HG03175 (cell line): ENCODE data around the gene FAM170B.

ENCODE experiments used
- ATAC-seq: cut with Tn5 transposase; IDR thresholded peaks from one replicate; pipeline ENCODE4 v1.9.1; 2021; ENCODE audit warnings: mild to moderate bottlenecking, moderate library complexity; ENCODE audit not compliant: unreplicated experiment

The FAM170B gene

DNA sequence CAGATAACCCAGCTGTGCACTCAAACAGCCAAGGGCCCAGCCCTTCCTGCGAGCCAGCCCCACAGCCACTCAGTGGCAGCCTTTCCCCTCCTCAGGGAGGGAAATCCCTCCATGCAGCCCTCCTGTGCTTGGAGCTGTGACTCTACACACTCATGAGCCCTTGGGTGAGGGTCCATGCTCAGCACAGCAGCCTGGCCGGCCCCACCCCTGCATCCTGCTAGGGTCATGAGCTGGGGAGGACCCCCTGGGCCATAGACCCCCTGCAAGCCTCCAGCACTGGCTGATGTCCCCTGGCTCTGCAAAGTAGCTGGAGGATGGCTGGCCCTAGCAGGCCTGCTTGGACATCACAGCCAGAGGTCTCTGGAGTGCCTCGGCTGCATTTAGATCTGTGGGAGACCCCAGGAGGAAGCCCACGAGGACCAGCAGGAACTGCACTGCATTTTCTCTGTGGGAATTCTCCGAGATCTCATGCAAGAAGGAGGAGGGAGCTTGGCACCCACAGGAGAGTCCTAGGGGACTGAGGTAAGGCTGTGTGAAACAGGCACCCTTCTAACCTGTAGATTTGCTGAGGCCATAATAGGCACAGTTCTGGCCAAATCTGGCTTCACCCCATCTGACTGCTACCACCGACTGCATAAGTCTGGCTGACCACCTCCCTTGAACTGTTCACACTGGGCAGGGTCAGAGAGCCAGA is 37.0 kb upstream of the FAM170B start:
- ATAC-seq, result no peak

- ATAC-seq, result no peak
Observed at GRCh38 chr10:49169776-49170175, 36.0 kb upstream of the FAM170B start.

GRCh38 chr10:49168831-49169500 is 35.1 kb upstream of the FAM170B start:
- ATAC-seq, result no peak

DNA sequence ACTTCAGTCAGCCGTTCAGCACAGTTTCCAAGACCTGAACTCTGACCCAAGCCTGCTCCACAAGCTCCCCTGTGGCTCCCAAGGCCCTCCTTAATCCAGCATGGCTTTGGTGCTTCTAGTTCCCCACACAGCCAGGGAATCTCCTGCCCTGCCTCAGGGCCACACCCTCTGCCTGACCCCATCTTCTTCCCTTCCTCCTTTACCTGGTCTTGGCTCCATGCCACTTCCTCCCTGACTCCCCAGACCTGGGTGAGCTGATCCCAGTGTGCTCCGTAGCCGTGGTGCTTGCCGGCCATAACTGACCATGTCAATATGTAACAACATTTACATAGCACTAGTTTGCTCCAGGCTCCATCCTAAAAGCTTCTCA is 34.3 kb upstream of the FAM170B start:
- no peak for ATAC-seq

DNA sequence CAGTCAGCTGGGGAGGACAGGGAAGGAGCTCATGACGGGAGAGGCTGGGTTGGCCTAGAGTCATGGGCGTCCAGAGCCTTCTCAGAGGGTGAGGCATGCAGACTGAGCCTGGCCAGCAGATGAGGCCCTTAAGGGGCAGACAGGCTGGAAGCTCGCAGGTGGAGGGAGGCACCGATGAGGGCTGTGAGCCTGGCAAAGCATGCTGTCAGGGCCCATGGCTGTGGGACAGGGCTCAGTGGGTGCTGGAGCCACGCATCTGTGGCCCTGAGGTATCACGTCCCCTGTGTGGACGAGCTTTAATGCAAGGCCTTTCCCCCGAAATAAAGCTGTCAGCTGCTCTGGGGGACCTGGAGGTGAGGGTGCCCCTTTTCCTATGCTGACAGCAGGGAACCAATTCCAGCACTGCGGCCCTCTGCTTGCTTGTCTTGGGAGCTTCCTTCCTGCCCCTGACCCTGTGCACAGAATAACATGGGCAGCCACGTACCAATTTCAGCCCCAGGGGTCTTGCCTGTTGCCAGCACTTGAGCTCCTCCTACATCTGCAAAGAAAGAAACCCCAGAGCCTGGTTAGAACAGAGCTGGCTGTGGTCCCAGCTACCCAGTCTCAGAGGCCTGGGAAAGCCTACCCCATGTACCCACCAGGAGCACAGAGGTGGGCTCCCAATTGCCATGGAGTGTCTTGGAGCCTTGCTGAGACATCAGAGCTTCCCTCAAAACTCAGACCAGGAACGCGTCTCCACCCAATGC is 33.8 kb upstream of the FAM170B start:
- ATAC-seq, result no peak

DNA sequence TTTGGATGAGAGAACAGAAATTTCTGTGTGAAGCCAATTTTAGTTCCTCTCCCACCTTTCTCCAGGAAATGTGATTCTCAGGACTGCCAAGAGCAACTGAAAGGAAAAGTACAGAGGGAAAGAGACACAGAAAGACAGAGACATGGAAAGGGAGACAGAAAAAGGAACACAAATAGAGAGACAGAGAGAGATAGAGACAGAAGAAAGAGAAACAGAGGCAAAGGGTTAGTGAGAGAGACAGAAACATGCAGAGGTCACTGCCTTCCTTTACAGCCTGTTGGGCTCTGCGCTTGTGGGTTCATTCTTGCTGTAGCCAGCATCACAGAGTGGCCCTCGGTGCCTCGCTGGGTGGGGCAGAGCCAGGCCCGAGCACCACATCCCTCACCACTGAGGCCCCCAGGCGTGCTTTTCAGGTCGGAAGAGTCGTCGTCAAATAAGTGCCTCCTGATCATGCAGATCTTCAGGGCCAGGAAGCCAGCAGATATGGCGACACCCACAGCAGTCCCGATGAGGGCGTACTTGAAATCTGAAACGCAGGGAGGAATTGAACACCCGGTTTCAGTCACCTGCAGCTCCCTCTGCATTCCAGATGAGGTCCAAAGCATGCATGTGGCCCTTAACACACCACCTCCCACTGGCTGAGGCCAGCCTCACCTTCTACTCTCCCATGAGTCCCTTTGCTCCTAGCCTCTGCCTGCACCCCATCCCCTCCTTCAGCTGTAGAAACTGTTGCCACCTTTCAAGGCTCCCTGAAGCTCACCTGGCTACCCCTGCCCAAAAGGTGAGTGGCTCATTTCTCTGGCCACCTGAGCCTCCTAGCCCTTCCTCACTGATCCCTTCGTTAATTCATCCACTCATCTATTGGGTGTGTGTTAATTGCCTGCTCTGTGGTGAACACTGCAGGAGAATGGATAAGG is 32.9 kb upstream of the FAM170B start:
- no peak for ATAC-seq

DNA sequence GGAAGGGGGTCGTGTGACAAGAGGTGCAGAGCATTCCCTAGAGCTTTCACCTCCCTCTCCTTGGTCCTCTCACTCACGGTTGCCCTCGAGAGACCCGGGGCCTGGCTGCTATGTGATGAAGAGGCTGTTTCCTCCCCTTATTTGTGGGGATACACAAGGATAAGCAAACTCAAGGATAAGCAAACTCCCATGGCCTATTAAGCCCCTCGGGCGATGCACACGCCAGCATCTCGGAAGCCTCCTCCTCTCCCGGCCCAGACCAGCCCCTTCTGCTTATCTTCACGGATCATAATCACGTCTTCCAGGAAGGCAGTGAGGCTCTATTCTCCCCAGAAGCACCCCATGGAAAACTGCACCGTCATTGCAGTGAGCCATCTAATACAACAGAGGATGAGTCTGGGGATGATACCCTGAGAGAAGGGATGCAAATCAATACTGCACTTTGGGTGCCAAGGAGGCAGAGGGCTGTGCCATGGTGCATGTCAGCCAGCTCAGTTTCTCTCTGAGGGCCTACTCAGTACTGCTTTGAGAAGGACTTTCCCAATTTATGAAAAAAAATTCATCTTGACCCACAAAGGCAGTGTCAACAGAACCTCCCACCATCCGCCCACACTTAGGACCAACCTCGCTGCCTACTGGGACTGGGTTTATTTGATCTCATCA is 32.1 kb upstream of the FAM170B start:
- no peak for ATAC-seq

DNA sequence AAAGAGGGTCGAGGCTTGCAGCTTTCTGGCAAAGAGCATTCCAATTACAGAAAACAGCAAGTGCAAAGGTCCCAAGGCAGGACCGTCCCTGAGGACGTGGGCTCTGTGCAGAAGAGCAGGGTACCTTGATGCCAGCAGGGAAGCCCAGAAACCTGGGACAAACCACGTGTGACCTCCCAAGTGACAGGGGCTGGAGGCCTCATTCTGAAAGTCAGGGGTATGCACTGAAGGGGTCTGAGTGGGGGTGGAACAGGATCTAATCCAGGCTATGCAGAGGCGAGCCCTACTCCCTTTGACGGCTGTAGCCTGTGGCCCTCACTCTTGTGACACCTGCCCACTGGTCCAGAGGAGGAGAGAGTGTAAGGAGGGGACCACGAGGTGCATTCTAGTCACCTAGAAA is 31.4 kb upstream of the FAM170B start:
- no peak for ATAC-seq

DNA sequence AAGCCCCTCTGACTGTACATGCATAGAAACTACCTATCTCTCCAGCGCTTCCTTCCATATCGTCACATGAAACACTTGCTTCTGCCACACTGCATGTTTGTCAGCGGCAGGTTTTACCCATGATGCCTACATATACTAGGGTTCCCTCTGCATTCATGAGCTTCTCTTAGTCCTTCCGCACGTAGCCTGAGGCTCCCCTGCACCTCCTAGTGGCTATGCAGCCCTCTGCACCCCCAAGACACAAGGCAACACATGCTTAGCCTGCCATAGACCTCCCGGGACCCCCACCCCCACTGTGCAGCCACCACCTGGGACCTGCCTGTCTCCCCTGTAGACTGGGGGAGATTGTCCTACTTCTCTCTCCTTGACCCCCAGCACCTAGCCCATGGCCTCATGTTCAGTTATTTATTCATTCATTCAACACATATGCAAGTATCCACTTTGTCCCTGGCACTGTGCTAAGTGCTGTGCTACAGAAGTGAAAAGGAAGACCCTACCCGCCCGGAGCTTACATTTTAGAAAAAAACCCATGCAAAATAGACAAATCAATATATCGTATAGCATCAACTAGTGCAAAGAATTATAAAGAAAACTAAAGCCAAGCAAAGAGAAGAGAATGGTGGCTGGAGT is 30.9 kb upstream of the FAM170B start:
- peak; percentile 85 for ATAC-seq

DNA sequence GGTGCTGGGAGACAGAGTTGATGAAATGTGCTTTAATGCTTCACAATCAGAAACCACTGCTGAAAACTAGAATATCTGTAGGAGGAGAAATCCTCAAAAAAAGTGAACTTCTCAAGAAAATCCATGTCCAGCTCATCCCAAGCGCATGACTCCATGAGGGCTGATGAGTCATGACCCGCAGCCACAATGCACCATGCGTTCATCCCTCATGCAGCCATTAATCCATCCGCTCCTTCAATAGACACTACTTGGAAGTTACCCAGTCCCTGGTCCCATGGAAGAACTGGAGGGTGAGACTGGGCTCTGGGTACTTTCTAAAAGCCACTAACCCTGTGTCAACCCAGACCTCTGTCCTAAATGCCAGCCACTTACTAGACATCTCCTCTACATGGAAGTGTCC is 29.9 kb upstream of the FAM170B start:
- no peak for ATAC-seq

- ATAC-seq, result no peak
Observed at GRCh38 chr10:49162761-49163310, 29.0 kb upstream of the FAM170B start.

DNA sequence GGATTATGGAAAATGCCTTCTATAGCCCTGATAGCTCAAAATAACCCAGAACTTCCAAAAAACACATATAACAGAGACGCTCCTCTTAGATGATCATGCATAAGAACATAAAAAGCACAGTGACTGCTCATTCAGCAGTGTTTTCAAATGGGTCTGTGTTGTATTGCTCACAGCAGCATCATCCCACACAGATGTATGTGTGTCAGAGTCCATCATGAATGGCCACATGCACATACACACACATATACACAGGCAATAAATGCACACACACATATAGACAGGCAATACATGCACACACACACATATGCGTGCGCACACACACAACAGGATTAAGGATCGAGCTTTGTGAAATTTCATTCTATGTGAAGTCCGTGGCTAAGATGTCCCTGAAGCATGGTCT is 28.2 kb upstream of the FAM170B start:
- no peak for ATAC-seq

DNA sequence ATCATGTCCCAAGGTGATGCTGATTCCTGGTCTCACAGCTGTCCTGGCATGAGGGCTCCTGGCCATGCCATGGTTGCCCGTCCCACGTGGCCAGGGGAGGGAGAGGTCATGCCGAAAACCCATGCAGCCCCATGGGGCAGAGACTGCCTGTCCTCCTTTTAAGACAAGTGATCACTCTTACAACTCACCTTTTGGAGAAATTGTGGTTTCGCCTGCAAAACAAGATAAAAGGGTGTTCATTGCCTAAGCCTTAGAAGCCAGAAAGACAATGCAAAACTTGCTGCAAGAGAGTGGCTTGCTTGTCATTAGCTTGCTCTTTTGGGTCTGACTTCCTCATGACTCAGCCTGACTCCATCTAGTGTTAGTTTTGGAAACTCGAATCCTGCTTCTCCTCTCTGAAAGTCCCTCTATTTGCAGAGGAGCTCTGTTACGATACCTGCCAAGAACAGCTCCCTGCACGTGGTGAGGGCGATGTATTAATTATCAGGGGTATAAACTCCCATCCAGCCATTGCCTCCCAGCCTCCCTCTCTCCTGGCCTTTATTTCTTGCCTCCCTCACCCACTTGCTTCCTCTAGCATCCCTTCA is 27.7 kb upstream of the FAM170B start:
- ATAC-seq, result no peak

DNA sequence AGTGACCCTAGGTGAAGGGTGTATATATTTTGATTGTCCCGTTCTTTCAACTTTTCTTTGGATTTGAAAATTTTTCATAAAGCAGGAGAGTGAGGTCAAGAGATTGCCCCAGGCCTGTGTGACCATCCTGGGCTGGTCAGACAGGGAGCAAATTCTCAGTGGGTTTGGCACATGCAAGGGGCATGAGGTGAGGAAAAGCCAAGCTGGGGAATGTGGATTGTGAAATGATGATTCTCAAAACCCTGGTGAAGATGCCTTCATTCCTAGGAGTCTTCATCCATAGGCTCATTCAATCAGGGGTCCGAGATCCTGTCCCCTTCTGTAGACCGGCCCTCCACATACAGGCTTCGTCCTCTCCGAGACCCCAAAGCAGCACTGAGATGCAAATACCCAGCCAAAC is 27.0 kb upstream of the FAM170B start:
- no peak for ATAC-seq

DNA sequence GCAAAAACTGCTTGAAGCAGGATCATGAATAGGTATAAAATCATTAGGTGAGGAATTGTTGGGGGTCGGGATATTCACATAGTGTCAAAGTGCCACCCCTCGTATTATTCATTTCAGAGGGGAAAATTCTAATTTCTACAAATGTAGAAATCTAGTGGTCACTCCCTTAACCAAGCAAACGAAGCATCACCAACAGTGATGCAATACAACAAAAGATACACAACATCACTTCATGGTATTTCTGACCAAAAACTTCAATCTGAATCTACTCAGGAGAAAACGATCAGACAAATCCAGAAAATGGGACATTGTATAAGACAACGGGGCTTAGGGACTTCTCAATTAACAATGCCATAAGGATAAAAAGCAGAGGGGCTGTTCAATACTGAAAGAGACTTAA is 26.3 kb upstream of the FAM170B start:
- no peak for ATAC-seq

DNA sequence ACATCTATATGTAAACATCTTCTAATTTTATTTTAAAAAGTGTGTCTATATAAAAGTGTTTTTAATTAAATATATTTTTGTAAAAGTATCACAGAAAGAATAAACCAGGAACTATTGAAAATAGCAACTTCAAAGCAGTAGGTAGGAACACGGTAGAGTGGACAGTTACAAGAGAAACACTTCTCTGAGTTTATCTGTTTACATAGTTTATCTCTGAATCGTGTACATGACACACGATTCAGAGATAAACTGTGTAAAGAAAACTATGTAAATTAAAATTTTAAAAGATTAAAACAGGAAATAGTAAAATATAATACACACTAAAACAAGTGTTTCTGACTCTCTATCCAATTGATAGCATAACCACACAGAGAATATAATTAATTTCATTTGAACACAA is 25.1 kb upstream of the FAM170B start:
- ATAC-seq, result no peak

DNA sequence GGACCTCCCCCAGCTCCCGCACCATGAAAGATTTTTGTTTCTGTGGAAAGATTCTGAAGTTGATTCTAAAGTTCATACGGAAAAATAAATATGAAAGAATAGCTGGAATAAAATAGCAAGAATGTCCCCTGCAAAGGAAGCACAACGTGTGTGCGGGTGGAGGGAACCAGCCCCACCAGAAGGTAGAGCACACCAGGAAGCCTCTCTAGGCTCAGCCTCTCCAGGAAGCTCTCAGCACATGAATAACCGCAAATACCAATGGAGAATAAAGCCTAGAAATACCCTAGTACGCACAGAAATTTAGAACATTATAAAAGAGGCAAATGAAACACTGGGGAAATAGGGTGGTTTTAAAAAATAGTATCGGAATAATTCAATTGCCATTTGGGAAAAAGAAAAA is 24.6 kb upstream of the FAM170B start:
- no peak for ATAC-seq

DNA sequence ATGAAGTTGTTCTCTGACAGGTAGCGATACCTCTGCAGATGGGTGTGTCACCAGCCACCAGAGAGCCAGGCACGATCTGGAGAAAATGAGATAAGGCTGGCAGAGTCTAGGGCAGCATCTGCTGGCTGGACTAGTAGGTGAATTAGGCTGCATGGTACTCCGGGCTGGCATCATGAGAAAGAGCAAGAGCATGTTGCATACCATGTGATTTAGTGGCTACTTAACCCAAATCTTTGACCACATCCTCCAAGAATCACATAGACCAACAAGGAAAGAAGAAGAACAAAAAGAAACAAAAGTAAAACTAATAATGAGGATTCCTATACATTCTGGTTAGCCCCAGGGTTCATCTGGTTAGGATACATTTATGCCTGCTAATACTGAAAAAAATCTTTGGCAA is 23.4 kb upstream of the FAM170B start:
- ATAC-seq, result no peak

- ATAC-seq, result no peak
Observed at GRCh38 chr10:49154641-49155040, 20.8 kb upstream of the FAM170B start.

DNA sequence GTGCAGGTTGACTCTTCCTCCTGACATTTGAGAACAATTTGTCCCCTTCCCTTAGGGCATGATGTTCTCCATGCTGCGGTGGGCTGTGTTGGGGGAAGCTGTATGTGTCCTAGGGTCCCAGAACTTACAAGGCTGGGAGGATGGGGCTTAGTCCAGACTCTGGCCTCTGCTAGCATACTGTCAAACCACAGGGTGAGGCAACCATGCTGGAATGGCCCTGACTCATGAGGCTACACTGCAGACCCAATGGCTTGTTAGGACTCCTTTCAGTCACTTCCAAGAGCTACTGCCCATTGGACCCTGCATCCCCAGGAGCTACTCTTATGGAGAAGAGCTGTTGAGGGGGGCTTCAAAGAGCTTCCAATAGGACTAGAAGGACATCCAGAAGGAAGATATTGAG is 20.1 kb upstream of the FAM170B start:
- ATAC-seq, result no peak
